Activated gamma-delta T cell (primary cell): Measurements from ENCODE around the gene LTBP1.
"Not testable (repeated sequence)": the region's sequence is repeated elsewhere in the genome, so short reads cannot be mapped to it uniquely, and the experiment has no call there.

Source experiments
- DNase-seq: peaks from one replicate; lab custom pipeline; 2025; lab: John Stamatoyannopoulos, UW

The LTBP1 gene

DNA sequence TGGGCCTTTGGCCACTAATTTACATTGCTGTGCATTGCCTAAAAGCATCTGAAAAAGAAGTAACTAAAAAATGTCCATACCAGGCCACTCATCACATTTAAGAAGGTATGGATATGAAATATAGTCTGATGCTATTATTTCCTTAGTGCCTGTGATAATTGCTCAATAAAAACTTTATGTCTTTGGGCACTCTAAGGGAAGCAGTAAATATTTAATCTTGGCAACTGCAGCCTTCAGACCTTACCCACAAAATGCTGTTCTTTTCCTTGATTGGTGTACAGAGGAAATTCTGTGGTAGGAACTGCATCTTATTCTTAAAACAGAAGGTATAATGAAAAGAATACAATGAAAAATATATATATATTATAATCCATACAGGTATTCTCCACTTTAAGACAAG lies 403.9 kb downstream of the LTBP1 start:
- no peak for DNase-seq

DNA sequence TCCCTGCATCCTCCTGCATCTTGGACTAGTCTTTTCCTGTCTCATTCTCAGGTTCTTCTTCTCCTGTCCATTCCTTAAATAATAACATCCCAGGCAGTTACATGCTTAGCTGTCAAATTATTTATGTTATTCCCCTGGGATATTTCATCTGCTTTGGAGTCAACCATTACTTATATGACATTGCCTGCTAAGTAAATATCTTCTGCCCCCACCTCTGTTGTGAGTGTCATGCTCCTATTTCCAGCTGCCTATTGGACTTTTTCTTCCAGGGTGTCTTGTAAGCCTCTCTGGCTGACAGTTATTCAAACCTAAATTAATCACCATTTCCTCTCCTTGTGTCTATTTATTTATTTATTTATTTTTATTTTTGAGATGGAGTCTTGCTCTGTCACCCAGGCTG lies 405.0 kb downstream of the LTBP1 start:
- DNase-seq: no peak

DNA sequence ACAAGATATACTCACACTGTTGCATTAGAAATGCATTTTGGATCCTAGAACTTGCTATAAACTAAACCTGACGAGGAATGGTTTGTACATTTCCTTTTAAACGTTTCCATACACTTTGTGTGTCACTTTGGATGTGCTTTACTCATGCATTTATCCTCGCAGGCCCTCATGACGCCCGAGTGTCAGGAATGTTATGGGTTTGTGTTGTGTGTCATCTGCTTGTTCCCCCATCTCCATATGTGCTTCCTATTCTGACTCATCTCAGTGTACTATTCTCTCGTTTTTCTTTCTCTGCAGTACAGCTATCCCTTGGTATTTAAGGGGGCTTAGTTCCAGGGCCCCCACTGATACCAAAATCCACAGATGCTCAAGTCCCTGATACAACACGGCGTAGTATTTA lies 408.2 kb downstream of the LTBP1 start:
- no peak for DNase-seq

GRCh38 chr2:33358878-33359277 lies 412.1 kb downstream of the LTBP1 start:
- no peak for DNase-seq

DNA sequence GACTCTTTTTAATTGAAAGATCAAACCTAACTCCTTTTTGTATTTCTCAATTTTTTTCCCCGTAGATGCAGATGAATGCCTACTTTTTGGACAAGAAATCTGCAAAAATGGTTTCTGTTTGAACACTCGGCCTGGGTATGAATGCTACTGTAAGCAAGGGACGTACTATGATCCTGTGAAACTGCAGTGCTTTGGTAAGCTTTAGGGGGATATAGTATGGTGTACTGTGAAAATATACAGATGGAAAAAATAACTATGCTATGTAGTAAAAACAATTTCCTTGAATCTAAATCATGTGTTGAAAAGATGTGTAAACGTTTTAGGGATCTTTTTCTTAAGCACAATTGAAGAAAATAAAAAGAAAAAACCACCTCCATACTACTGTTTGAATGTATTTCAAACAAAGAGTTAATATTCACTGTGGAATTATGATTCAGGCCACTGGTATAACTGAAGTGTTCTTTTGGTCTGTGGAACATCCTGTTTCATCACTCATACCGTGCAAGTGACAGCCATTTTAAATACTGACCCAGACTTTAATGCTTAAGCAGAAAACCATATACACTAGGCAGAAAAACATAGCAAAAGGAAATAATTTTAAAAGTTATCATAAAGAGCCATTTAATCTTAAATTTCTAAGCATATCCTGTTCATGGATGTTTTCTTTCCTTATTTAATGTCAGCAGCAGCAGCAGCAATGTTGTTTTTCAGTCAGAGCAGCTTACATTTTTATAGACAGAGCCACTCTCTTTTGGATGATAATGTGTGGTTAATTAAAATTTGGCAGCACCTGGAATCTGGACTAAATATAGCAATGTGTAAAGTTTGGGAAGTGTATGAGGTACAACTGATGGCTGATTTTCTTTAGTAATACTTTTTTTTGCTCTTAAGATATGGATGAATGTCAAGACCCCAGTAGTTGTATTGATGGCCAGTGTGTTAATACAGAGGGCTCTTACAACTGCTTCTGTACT lies 416.9 kb downstream of the LTBP1 start:
- DNase-seq: no peak

DNA sequence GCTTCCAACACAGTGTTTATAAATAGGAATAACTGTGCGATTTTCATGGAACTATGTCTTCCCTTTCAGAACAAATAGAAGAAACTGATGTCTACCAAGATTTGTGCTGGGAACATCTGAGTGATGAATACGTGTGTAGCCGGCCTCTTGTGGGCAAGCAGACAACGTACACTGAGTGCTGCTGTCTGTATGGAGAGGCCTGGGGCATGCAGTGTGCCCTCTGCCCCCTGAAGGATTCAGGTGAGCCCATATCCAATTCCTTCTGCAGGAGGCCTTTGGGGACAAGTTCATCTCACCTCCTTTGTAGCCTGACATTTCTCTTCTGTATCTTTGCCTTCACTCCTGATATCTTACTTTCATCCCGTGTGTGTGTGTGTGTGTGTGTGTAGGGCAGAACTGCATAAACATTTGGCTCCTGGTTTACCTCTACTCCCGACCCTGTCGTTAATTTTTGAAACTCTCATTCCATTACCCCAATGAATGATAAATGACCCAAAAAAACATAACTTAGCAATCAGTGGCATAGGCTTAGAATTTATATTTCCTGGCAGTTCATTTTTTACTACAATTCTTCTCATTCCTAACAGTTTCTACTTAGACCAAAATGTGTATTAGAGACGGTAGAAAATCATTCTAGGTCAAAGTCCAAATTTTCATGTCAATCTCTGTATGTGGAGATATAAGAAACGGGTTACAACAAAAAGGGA lies 418.7 kb downstream of the LTBP1 start:
- DNase-seq: no peak

- DNase-seq: no peak
Observed at GRCh38 chr2:33366473-33366872, 419.7 kb downstream of the LTBP1 start.

GRCh38 chr2:33368524-33368923 lies 421.8 kb downstream of the LTBP1 start:
- not testable (repeated sequence) for DNase-seq

DNA sequence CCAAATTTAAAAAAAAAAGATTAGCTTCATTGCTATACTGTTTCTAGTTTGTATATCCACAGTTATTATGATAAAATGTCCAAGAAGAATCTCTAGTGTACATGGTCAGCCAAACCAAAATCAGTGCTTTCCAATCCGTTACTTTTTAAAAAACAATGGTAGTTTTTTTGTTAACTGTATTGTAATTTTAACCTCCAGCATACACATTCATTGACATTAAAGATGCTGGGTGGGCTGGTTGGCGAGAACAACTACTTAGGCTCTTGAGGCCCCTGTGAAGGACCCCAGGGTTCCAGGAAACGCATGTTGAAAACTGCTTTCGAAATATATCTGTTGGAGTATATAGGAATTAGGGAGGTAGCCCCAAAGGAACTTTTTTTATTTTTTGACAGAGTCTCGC lies 422.4 kb downstream of the LTBP1 start:
- no peak for DNase-seq

- no peak for DNase-seq
Observed at GRCh38 chr2:33370636-33371265, 424.0 kb downstream of the LTBP1 start.

DNA sequence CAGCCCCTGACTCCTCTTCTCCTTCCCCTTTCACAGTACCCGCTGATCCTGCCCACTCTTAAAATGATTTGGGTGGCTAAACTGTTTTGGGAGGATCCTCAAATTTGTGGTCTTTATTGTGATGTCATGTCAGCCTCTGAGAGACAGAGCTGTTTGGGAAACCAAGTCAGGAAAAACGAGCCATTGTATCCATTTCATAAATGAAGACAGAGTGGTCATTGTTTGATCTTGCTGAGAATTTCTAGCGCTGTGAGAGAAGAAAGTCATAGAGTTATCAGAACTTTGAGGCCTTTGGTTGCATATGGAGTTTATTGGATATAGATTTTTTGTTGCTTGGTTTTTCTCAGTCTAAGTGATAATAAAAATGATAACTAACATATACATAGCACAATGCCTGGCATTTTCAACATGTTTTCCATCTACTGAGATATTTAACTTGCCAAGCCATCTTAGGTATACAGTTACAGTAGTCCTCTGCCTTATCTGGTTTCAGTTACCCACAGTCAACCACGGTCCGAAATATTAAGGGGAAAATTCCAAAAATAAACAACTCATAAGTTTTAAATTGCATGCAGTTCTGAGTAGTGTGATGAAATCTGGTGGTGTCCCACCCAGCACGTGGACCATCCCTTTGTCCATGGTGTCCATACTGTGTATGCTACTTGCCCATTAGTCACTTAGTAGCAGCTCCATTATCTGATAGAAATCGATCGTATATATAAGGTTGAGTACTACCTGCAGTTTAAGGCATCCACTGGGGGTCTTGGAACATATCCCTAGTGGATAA lies 424.7 kb downstream of the LTBP1 start:
- DNase-seq: no peak

DNA sequence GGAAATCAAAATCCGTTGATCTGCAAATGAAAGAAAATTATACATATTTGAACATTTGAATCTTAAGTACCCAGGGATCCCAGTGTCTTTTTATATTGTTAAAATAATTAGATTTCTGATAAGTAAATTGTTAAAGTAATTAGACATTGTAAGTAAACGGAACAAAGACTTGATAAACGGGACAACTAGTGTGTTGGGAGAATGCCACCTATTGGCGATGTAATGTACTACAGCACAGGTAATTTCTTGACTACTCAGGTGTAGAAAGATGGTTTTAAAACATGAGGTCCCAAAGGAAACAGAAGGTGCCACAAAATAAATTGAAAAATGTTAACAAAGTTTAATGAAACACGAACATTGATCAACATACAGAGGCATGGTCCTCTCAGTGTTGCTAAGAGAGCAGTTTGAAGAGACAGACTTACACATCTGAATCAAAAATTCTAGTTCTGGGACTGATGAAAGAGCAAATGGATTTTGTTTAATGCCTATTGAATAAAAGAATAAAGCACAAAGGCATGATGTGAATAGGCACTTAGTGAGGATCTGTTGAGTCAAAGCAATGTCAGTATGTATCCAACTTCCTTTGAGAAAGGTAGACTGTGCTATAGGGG lies 426.3 kb downstream of the LTBP1 start:
- no peak for DNase-seq

GRCh38 chr2:33373986-33374385 lies 427.2 kb downstream of the LTBP1 start:
- no peak for DNase-seq

GRCh38 chr2:33375054-33375453 lies 428.3 kb downstream of the LTBP1 start:
- no peak for DNase-seq

DNA sequence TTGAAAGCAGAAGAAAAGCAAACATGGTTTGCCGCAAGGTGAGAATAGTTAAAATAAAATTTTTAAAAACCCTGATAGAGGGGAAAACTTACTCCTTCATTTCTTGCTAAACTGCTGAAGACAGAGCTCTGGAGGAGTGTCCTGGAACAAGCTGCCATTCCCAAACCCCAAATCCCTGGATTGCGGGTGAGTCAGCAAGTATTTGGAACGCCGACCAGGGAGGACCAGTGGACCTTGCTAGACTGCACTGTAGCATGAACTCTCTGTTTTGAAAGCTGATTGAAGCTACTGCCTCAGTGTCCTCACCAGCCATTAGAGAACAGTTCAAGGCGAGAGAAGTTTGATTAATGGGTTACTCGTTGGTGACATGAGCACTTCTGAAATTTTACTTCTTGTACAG lies 430.3 kb downstream of the LTBP1 start:
- DNase-seq: no peak

GRCh38 chr2:33378556-33379210 lies 431.9 kb downstream of the LTBP1 start:
- DNase-seq: no peak

- DNase-seq: no peak
Observed at GRCh38 chr2:33380001-33380609, 433.4 kb downstream of the LTBP1 start.

GRCh38 chr2:33380719-33381118 lies 434.0 kb downstream of the LTBP1 start:
- no peak for DNase-seq

DNA sequence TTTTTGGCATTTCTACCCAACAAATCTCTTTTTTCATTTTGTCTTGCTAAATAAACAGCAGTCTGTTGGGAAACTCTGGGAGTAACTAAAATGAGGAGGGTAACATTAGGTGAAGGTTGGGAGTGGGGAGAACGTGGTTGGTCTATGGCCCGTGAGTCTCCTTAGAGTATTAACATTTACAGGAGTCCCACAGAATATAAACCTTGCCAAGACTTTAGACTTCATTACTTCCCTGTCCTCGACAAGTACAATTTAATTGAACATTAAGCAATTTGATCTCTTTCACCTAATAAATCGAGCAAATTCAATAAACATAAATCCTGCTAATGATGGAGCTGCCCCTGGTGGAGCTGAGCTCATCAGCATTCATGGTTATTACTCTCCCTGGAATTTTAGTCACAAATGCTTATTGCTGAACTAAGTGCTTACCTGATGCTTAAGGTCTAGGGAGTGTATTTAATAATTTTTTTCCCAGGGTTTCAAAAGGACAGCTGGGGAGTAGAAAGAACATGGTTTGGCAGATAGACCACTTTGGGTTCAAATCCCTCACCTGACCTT lies 434.6 kb downstream of the LTBP1 start:
- no peak for DNase-seq
